Urinary bladder (tissue), 4 donors: ENCODE data around the gene BMP6. TPM values are rescaled to one million over a fixed set of nuclear protein-coding genes. Genes with fewer than 3 reads are reported as not detected.

Experiments
- DNase-seq: peaks from one replicate; pipeline ENCODE4 v3.0.0-alpha.2; 2015; ENCODE audit errors: extremely low spot score
- H3K27ac ChIP-seq: one replicate; pipeline ENCODE4 v1.5.1; 2013; ENCODE audit warnings: low read depth, mild to moderate bottlenecking, moderate library complexity
- H3K36me3 ChIP-seq: one replicate; pipeline ENCODE4 v1.6.1; 2013; ENCODE audit warnings: mild to moderate bottlenecking, moderate library complexity; ENCODE audit not compliant: insufficient read depth
- H3K4me1 ChIP-seq: one replicate; pipeline ENCODE4 v1.6.1; 2013; ENCODE audit warnings: mild to moderate bottlenecking, moderate library complexity; ENCODE audit not compliant: insufficient read depth
- H3K4me3 ChIP-seq: one replicate; pipeline ENCODE4 v1.5.1; 2013; ENCODE audit warnings: low read depth, low read length
- WGBS: extraction: QIAGEN DNeasy Blood & Tissue Kit; methylation state at CpG from one replicate; pipeline ENCODE4 v1.1.7; 2013; 5-methylcytosine and 5-hydroxymethylcytosine counted together
- polyA plus RNA-seq: library from polyadenylated mRNA; stranded (reverse); fragments of 200-250 nt; gene quantifications from one replicate; pipeline ENCODE4 v1.2.3, GENCODE V29; 2013
- total RNA-seq: library from RNA; depleted of rRNA; stranded (reverse); fragments of >200 nt; gene quantifications from one replicate; pipeline ENCODE4 v1.2.3, GENCODE V29; 2014
- donor health status: healthy with polysubstance abuse.
- donor health status: healthy.

Gene BMP6
- total and polyA plus RNA-seq, 2 donors: 3.8 to 11.7 TPM

GRCh38 chr6:7697432-7697819 is 28.5 kb upstream of the BMP6 start:
- 56% methylated on average over 4 of the region's 4 CpGs for WGBS
- DNase-seq: no peak
- Histone ChIP-seq H3K27ac (no peak overlapping the region), H3K4me3 (no peak overlapping the region), H3K36me3 (no peaks in the 10 kb centered on the region), H3K4me1 (peaks cover 4% of the 10 kb centered on the region)

GRCh38 chr6:7697820-7698623 is 27.9 kb upstream of the BMP6 start:
- DNase-seq: no peak
- Histone ChIP-seq H3K36me3 (no peaks in the 10 kb centered on the region), H3K4me1 (peaks cover 4% of the 10 kb centered on the region), H3K4me3 (no peak overlapping the region), H3K27ac (peak overlapping the region; percentile 57)
- WGBS: 24% methylated on average over 12 of the region's 12 CpGs

- no peaks in the 10 kb centered on the region for H3K36me3 ChIP-seq
- peaks cover 4% of the 10 kb centered on the region for H3K4me1 ChIP-seq
- no peak for DNase-seq
- H3K4me3 ChIP-seq: no peak overlapping the region
- H3K27ac ChIP-seq: no peak overlapping the region
- WGBS: 84% methylated on average over 5 of the region's 5 CpGs
Observed at GRCh38 chr6:7701212-7701834, 24.6 kb upstream of the BMP6 start.

GRCh38 chr6:7703148-7703680 is 22.7 kb upstream of the BMP6 start:
- H3K4me3 ChIP-seq: no peak overlapping the region
- no peak overlapping the region for H3K27ac ChIP-seq
- H3K4me1 ChIP-seq: peaks cover 1% of the 10 kb centered on the region
- no peak for DNase-seq
- WGBS: 79% methylated on average over 3 of the region's 3 CpGs
- H3K36me3 ChIP-seq: no peaks in the 10 kb centered on the region

GRCh38 chr6:7705483-7705882 is 20.4 kb upstream of the BMP6 start:
- Histone ChIP-seq H3K27ac (no peak overlapping the region), H3K36me3 (no peaks in the 10 kb centered on the region), H3K4me3 (no peak overlapping the region), H3K4me1 (peaks cover 1% of the 10 kb centered on the region)
- DNase-seq: no peak
- WGBS: 86% methylated on average over 4 of the region's 4 CpGs

- H3K4me3 ChIP-seq: no peak overlapping the region
- no peaks in the 10 kb centered on the region for H3K36me3 ChIP-seq
- H3K4me1 ChIP-seq: peaks cover 1% of the 10 kb centered on the region
- no peak overlapping the region for H3K27ac ChIP-seq
- WGBS: 61% methylated on average over 4 of the region's 4 CpGs
- DNase-seq: no peak
Observed at GRCh38 chr6:7706269-7706668, 19.6 kb upstream of the BMP6 start.

GRCh38 chr6:7707787-7708186 is 18.1 kb upstream of the BMP6 start:
- Histone ChIP-seq H3K4me3 (no peak overlapping the region), H3K27ac (no peak overlapping the region), H3K4me1 (no peaks in the 10 kb centered on the region), H3K36me3 (no peaks in the 10 kb centered on the region)
- 90% methylated on average over 4 of the region's 4 CpGs for WGBS
- no peak for DNase-seq

- no peak for DNase-seq
- Histone ChIP-seq H3K27ac (no peak overlapping the region), H3K36me3 (no peaks in the 10 kb centered on the region), H3K4me3 (no peak overlapping the region), H3K4me1 (no peaks in the 10 kb centered on the region)
- WGBS: 65% methylated on average over 6 of the region's 6 CpGs
Observed at GRCh38 chr6:7719364-7719850, 6.5 kb upstream of the BMP6 start.

- Histone ChIP-seq H3K27ac (no peak overlapping the region), H3K4me3 (no peak overlapping the region), H3K36me3 (no peaks in the 10 kb centered on the region), H3K4me1 (no peaks in the 10 kb centered on the region)
- 96% methylated on average over 2 of the region's 2 CpGs for WGBS
- DNase-seq: no peak
Observed at GRCh38 chr6:7720346-7720745, 5.6 kb upstream of the BMP6 start.

GRCh38 chr6:7721649-7722048 is 4.2 kb upstream of the BMP6 start:
- Histone ChIP-seq H3K4me3 (no peak overlapping the region), H3K36me3 (no peaks in the 10 kb centered on the region), H3K4me1 (no peaks in the 10 kb centered on the region), H3K27ac (no peak overlapping the region)
- no peak for DNase-seq
- 36% methylated on average over 3 of the region's 3 CpGs for WGBS

- H3K27ac ChIP-seq: no peak overlapping the region
- DNase-seq: peak; percentile 36
- peaks cover 4% of the 10 kb centered on the region for H3K4me1 ChIP-seq
- H3K36me3 ChIP-seq: no peaks in the 10 kb centered on the region
- no peak overlapping the region for H3K4me3 ChIP-seq
- WGBS: 2% methylated on average over 10 of the region's 10 CpGs
Observed at GRCh38 chr6:7723041-7723447, 2.9 kb upstream of the BMP6 start.

- DNase-seq: no peak
- H3K4me1 ChIP-seq: peaks cover 4% of the 10 kb centered on the region
- WGBS: 97% methylated on average over 6 of the region's 6 CpGs
- no peak overlapping the region for H3K4me3 ChIP-seq
- H3K27ac ChIP-seq: no peak overlapping the region
- no peaks in the 10 kb centered on the region for H3K36me3 ChIP-seq
Observed at GRCh38 chr6:7723554-7723953, 2.3 kb upstream of the BMP6 start.

- 36% methylated on average over 10 of the region's 10 CpGs for WGBS
Observed at GRCh38 chr6:7725412-7725811, 487 bp upstream of the BMP6 start.

More at GRCh38 chr6:7725412-7725811, 487 bp upstream of the BMP6 start:
- Histone ChIP-seq H3K4me3 (peak overlapping the region; percentile 54), H3K4me1 (peaks cover 4% of the 10 kb centered on the region), H3K36me3 (no peaks in the 10 kb centered on the region), H3K27ac (no peak overlapping the region)
- DNase-seq: no peak
